Measurements from ENCODE around the gene LRRIQ3.
"Not testable (repeated sequence)": the region's sequence is repeated elsewhere in the genome, so short reads cannot be mapped to it uniquely, and the experiment has no call there.

Gene LRRIQ3

GRCh38 chr1:74145086-74145485 lies 52.9 kb downstream of the LRRIQ3 start:
- H2BK5ac ChIP-seq (ENCODE audit: low read length), result no peak overlapping the region
- no peak overlapping the region for H3K4me3 ChIP-seq (ENCODE audit: low read length in 2 of 2)
- no peak overlapping the region for H4K8ac ChIP-seq (ENCODE audit: low read depth, low read length)
- H3K9me3 ChIP-seq (replicated peaks in 1 of 2; ENCODE audit: control insufficient read depth in 2 of 2, insufficient read depth in 1 of 2, low read depth in 1 of 2, low read length in 2 of 2), result no peaks in the 10 kb centered on the region
- no peak overlapping the region for H3K27ac ChIP-seq (replicated peaks; ENCODE audit: low read length)
- H2AK5ac ChIP-seq (ENCODE audit: low read depth, low read length), result no peak overlapping the region
- H3K79me1 ChIP-seq (ENCODE audit: low read depth, low read length), result no peaks in the 10 kb centered on the region
- no CpG with 5 or more reads among the region's 4 CpGs for WGBS, 2 donors (ENCODE audit: extremely low coverage in 2 of 2, insufficient read length in 2 of 2, insufficient replicate concordance in 1 of 2)
- H3K23ac ChIP-seq (ENCODE audit: low read depth, low read length, poor library complexity), result no peak overlapping the region
- peak overlapping the region; percentile 48 for H2AFZ ChIP-seq (ENCODE audit: low read length)
- no peak overlapping the region for H3K18ac ChIP-seq (ENCODE audit: low read length)
- H3K27me3 ChIP-seq (ENCODE audit: control insufficient read depth in 3 of 3, insufficient read depth in 3 of 3, low read depth in 1 of 3, low read length in 3 of 3), result no peaks in the 10 kb centered on the region
- H4K91ac ChIP-seq (ENCODE audit: low read depth, low read length, poor library complexity), result no peak overlapping the region
- H3K4me1 ChIP-seq (ENCODE audit: control insufficient read depth in 2 of 2, insufficient read depth in 1 of 2, low read depth in 1 of 2, low read length in 2 of 2), result peaks cover 2% of the 10 kb centered on the region in 2 donors
- no peak overlapping the region for H3K4me2 ChIP-seq (ENCODE audit: insufficient read depth, low read length, poor library complexity, severe bottlenecking)
- no peak overlapping the region for H2BK15ac ChIP-seq (ENCODE audit: low read length)
- H3K4ac ChIP-seq (ENCODE audit: low read length), result no peak overlapping the region
- H2BK12ac ChIP-seq (ENCODE audit: low read length), result no peak overlapping the region
- no peak overlapping the region for H3K14ac ChIP-seq (ENCODE audit: low read length)
- no peak overlapping the region for H2BK120ac ChIP-seq (ENCODE audit: low read depth, low read length)
- DNase-seq (ENCODE audit: low spot score), result peak; percentile 12
- no peaks in the 10 kb centered on the region for H3K36me3 ChIP-seq (replicated peaks in 1 of 2; ENCODE audit: control insufficient read depth in 2 of 2, insufficient read depth in 2 of 2, low read length in 2 of 2)
- H3K9ac ChIP-seq (ENCODE audit: low read depth, low read length, poor library complexity), result no peak overlapping the region

GRCh38 chr1:74117370-74117769 lies 80.6 kb downstream of the LRRIQ3 start:
- not testable (repeated sequence) for DNase-seq (ENCODE audit: low spot score); H3K79me1 ChIP-seq (ENCODE audit: low read depth, low read length); H4K8ac ChIP-seq (ENCODE audit: low read depth, low read length); H3K27me3 ChIP-seq (ENCODE audit: control insufficient read depth in 3 of 3, insufficient read depth in 3 of 3, low read depth in 1 of 3, low read length in 3 of 3); H3K4me1 ChIP-seq (ENCODE audit: control insufficient read depth in 2 of 2, insufficient read depth in 1 of 2, low read depth in 1 of 2, low read length in 2 of 2); H4K91ac ChIP-seq (ENCODE audit: low read depth, low read length, poor library complexity); H3K4me3 ChIP-seq (ENCODE audit: low read length in 2 of 2); H3K4me2 ChIP-seq (ENCODE audit: insufficient read depth, low read length, poor library complexity, severe bottlenecking); H3K4ac ChIP-seq (ENCODE audit: low read length); H2AFZ ChIP-seq (ENCODE audit: low read length); H2AK5ac ChIP-seq (ENCODE audit: low read depth, low read length); H3K27ac ChIP-seq (replicated peaks; ENCODE audit: low read length); H3K9me3 ChIP-seq (replicated peaks in 1 of 2; ENCODE audit: control insufficient read depth in 2 of 2, insufficient read depth in 1 of 2, low read depth in 1 of 2, low read length in 2 of 2); H2BK15ac ChIP-seq (ENCODE audit: low read length); H3K18ac ChIP-seq (ENCODE audit: low read length); H3K23ac ChIP-seq (ENCODE audit: low read depth, low read length, poor library complexity); H2BK12ac ChIP-seq (ENCODE audit: low read length); H2BK5ac ChIP-seq (ENCODE audit: low read length); H3K36me3 ChIP-seq (replicated peaks in 1 of 2; ENCODE audit: control insufficient read depth in 2 of 2, insufficient read depth in 2 of 2, low read length in 2 of 2); H3K14ac ChIP-seq (ENCODE audit: low read length); H3K9ac ChIP-seq (ENCODE audit: low read depth, low read length, poor library complexity); H2BK120ac ChIP-seq (ENCODE audit: low read depth, low read length)
- no CpG with 5 or more reads among the region's 4 CpGs for WGBS, 2 donors (ENCODE audit: extremely low coverage in 2 of 2, insufficient read length in 2 of 2, insufficient replicate concordance in 1 of 2)

- no peaks in the 10 kb centered on the region for H3K9me3 ChIP-seq (replicated peaks in 1 of 2; ENCODE audit: control insufficient read depth in 2 of 2, insufficient read depth in 1 of 2, low read depth in 1 of 2, low read length in 2 of 2)
- H3K9ac ChIP-seq (ENCODE audit: low read depth, low read length, poor library complexity), result no peak overlapping the region
- H3K4me1 ChIP-seq (ENCODE audit: control insufficient read depth in 2 of 2, insufficient read depth in 1 of 2, low read depth in 1 of 2, low read length in 2 of 2), result no peaks in the 10 kb centered on the region
- no peak overlapping the region for H2AK5ac ChIP-seq (ENCODE audit: low read depth, low read length)
- H3K27ac ChIP-seq (replicated peaks; ENCODE audit: low read length), result no peak overlapping the region
- no peaks in the 10 kb centered on the region for H3K27me3 ChIP-seq (ENCODE audit: control insufficient read depth in 3 of 3, insufficient read depth in 3 of 3, low read depth in 1 of 3, low read length in 3 of 3)
- no peak overlapping the region for H2BK120ac ChIP-seq (ENCODE audit: low read depth, low read length)
- no peaks in the 10 kb centered on the region for H3K36me3 ChIP-seq (replicated peaks in 1 of 2; ENCODE audit: control insufficient read depth in 2 of 2, insufficient read depth in 2 of 2, low read length in 2 of 2)
- no peak overlapping the region for H3K14ac ChIP-seq (ENCODE audit: low read length)
- no peak overlapping the region for H4K91ac ChIP-seq (ENCODE audit: low read depth, low read length, poor library complexity)
- no peaks in the 10 kb centered on the region for H3K79me1 ChIP-seq (ENCODE audit: low read depth, low read length)
- no peak overlapping the region for H2AFZ ChIP-seq (ENCODE audit: low read length)
- WGBS, 2 donors (ENCODE audit: extremely low coverage in 2 of 2, insufficient read length in 2 of 2, insufficient replicate concordance in 1 of 2), result no CpG with 5 or more reads among the region's 3 CpGs
- H2BK5ac ChIP-seq (ENCODE audit: low read length), result no peak overlapping the region
- H3K23ac ChIP-seq (ENCODE audit: low read depth, low read length, poor library complexity), result no peak overlapping the region
- H4K8ac ChIP-seq (ENCODE audit: low read depth, low read length), result no peak overlapping the region
- no peak overlapping the region for H2BK12ac ChIP-seq (ENCODE audit: low read length)
- no peak overlapping the region for H3K4me2 ChIP-seq (ENCODE audit: insufficient read depth, low read length, poor library complexity, severe bottlenecking)
- H3K4me3 ChIP-seq (ENCODE audit: low read length in 2 of 2), result no peak overlapping the region
- H3K18ac ChIP-seq (ENCODE audit: low read length), result no peak overlapping the region
- no peak overlapping the region for H2BK15ac ChIP-seq (ENCODE audit: low read length)
- DNase-seq (ENCODE audit: low spot score), result no peak
- H3K4ac ChIP-seq (ENCODE audit: low read length), result no peak overlapping the region
Measured at GRCh38 chr1:74113333-74113732, 84.6 kb downstream of the LRRIQ3 start.

GRCh38 chr1:74107394-74107793 lies 90.6 kb downstream of the LRRIQ3 start:
- H3K36me3 ChIP-seq (replicated peaks in 1 of 2; ENCODE audit: control insufficient read depth in 2 of 2, insufficient read depth in 2 of 2, low read length in 2 of 2), result no peaks in the 10 kb centered on the region
- H3K23ac ChIP-seq (ENCODE audit: low read depth, low read length, poor library complexity), result no peak overlapping the region
- H3K18ac ChIP-seq (ENCODE audit: low read length), result no peak overlapping the region
- H2BK120ac ChIP-seq (ENCODE audit: low read depth, low read length), result no peak overlapping the region
- H2BK12ac ChIP-seq (ENCODE audit: low read length), result no peak overlapping the region
- DNase-seq (ENCODE audit: low spot score), result no peak
- no peaks in the 10 kb centered on the region for H3K9me3 ChIP-seq (replicated peaks in 1 of 2; ENCODE audit: control insufficient read depth in 2 of 2, insufficient read depth in 1 of 2, low read depth in 1 of 2, low read length in 2 of 2)
- H3K14ac ChIP-seq (ENCODE audit: low read length), result no peak overlapping the region
- no peaks in the 10 kb centered on the region for H3K4me1 ChIP-seq (ENCODE audit: control insufficient read depth in 2 of 2, insufficient read depth in 1 of 2, low read depth in 1 of 2, low read length in 2 of 2)
- no peak overlapping the region for H3K4me3 ChIP-seq (ENCODE audit: low read length in 2 of 2)
- H4K8ac ChIP-seq (ENCODE audit: low read depth, low read length), result no peak overlapping the region
- H3K79me1 ChIP-seq (ENCODE audit: low read depth, low read length), result no peaks in the 10 kb centered on the region
- H3K27me3 ChIP-seq (ENCODE audit: control insufficient read depth in 3 of 3, insufficient read depth in 3 of 3, low read depth in 1 of 3, low read length in 3 of 3), result no peaks in the 10 kb centered on the region
- H2BK15ac ChIP-seq (ENCODE audit: low read length), result no peak overlapping the region
- H4K91ac ChIP-seq (ENCODE audit: low read depth, low read length, poor library complexity), result no peak overlapping the region
- H3K4me2 ChIP-seq (ENCODE audit: insufficient read depth, low read length, poor library complexity, severe bottlenecking), result no peak overlapping the region
- no peak overlapping the region for H3K4ac ChIP-seq (ENCODE audit: low read length)
- H2AK5ac ChIP-seq (ENCODE audit: low read depth, low read length), result no peak overlapping the region
- no peak overlapping the region for H3K9ac ChIP-seq (ENCODE audit: low read depth, low read length, poor library complexity)
- no peak overlapping the region for H3K27ac ChIP-seq (replicated peaks; ENCODE audit: low read length)
- H2AFZ ChIP-seq (ENCODE audit: low read length), result no peak overlapping the region
- H2BK5ac ChIP-seq (ENCODE audit: low read length), result no peak overlapping the region

Measured in neuronal stem cell (in vitro differentiated cells).